Right hindlimb (tissue), 1 donor: ENCODE measurements around the gene SSC4D.
A peak's percentile ranks its signal among the peaks of the same experiment; 100 is the strongest.
"Not testable (repeated sequence)": the region's sequence is repeated elsewhere in the genome, so short reads cannot be mapped to it uniquely, and the experiment has no call there.

ENCODE experiments used
- DNase-seq: peaks from one replicate; pipeline ENCODE4 v3.0.0-alpha.2; 2018

Gene SSC4D

DNA sequence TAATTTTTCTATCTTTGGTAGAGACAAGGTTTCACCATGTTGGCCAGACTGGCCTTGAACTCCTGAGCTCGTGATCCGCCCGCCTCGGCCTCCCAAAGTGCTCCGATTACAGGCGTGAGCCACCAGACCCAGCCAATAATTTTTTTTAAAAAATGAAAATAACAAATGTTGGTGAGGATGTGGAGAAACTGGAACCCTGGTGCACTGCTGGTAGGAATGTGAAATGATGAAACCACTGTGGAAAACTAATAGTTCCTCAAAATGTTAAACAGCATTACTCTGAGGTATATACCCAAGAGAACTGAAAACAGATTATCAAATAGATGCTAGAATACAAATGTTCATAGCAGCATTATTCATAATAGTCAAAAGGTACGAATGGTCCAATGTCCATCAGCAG lies 27.7 kb downstream of the SSC4D start:
- no peak for DNase-seq

DNA sequence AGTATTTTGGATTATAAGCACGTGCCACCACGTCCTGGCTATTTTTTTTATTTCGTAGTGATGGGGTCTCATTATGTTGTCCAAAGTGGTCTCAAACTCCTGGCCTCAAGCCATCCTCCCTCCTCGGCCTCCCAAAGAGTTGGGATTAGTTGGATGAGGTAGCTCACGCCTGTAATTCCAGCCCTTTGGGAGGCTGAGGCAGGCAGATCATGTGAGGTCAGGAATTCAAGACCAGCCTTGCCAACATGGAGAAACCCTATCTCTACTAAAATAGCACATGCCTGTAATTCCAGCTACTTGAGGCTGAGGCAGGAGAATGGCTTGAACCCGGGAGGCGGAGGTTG lies 28.9 kb downstream of the SSC4D start:
- DNase-seq = no peak

DNA sequence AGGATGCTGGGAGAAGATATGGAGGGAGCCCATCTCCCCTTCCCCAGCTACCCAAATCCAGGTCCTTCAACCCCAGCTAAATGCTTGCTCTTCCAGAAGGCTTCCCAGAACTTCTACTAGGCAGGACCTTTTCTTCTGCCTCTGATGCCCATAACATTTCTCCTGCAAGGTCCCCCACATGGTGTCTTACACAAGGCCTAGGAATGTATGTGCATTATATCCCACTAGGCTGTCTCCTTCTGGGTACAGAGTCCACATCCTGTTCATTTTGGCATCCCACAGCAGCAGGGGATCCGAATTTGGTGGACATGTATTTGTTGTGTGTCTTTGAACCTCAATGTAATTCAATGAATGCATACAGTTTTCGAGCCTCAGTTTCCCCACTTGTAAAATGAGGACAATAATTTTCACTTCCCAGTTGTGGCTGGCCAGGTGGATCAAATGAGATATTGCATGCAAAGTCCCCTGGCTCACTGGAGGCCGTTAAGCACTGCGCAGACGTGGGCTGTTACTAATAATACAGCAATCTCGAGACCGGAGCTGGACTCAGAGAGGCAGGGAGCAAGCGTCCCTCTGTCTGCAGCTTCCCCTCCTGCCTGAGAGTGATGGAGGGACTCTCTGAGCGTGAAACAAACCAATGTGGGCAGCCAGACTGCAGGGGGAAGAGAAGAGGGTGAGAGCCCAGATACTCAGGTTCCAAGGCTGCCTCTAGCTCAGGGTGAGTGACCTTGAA lies 32.1 kb downstream of the SSC4D start:
- no peak for DNase-seq

DNA sequence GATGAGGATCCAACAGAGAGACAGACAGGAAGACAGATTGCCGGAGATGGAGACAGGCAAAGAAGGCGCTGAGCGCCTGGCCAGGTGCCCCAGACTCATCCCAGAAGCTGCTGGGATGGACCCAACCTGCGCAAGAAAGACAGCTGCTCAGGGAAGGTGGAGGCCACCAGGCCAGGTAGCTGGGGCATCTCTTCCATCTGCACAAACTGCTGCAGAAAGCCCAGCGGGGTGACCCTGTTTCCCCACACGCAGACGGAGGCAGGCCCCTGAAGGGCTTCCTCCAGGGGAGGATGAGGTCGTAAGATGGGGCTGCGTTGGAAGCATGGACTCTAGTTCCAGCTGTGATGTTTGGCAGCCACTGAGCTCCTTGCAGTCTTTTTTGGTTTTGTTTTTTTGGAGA lies 34.2 kb downstream of the SSC4D start:
- no peak for DNase-seq

DNA sequence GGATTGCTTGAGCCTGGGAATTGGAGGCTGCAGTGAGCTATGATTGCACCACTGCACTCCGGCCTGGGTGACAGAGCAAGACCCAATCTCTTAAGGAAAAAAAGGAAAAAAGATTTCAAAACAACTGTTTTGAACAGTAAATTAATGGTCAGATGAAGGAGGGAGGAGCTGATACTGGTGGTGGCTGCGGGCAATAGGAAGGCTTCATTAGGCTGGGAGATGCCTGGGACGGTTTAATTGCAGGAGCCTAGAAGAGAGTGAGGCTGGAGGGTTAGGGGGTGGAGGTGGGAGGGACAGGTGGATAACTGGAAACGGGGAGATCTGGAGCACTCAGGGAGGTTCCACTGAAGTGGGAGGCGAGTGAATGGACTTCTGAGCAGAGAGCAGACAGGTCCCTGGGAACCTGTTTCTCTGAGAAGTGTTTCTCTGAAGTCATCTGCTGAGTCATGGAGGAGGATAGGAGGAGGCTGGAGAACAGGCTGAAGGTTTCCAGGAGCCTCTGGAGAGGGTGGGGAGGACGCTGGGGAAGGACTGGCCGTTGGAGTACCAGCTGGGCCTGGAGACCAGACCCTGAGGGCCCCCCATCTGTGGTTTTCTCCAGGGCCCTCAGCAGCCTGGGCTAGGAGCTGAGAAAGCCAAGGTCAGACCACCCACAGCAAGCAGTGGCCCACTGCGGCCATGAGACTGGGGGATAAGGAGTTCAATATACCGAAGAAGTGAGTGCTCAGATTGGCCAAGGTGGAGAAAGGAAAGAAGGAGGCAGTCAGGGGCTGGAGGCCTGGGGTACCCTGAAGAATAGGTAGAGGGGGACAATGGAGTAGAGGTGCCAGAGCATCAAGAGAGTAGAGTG lies 36.3 kb downstream of the SSC4D start:
- no peak for DNase-seq

DNA sequence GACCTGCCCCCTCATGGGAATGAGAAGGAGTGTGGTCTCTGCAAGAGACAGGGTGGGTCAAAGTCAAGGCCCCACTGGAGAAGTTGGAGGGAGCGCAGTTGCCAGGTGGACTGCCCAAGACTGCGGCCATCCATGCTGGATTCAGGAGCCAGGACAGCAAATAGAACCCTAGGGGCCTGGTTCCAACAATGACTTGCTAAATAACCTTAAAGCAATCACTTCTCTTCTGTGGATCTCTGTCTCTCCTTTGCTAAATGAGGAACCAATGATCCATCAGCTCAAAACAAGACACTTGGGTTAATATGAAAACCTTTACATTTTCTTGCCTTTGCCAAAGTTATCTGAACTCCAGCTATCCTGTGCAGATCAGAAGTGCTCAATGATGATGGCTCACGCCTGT lies 38.1 kb downstream of the SSC4D start:
- no peak for DNase-seq

DNA sequence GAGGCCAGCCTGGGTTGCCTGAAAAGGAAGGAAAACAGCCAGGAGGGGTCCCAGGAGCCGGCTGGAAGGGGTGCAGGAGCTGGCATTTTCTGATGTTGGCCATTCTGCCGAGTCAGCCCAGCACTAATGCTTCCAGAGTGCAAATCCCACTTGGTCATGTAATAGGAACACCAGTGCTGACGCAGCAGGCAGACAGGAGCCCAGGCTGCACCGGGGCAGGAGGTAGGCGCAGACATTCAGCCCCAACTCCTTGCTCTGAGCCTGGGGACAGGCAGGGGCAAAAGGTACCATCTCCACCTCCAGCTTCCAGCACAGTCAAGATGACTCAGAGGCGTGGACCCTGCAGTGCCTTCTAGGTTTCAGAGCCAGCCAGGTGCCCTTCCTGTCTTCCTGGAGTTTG lies 40.5 kb downstream of the SSC4D start:
- DNase-seq = no peak

DNA sequence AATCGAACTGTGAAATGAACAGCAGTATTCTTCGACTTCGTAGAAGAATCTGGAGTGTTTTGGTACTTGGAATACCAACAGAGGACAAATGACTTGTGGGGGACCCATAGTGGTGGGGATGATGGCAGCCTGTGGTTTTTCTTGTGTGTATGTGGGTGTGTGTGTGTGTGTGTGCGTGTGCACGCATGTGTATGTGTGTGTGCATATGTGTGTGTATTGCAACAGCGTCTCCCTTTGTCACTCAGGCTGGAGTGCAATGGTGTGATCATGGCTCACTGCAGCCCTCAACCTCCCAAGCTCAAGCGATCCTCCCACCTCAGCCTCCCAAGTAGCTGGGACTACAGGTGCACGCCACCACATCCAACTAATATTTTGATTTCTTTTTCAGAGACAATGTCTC lies 41.3 kb downstream of the SSC4D start:
- no peak for DNase-seq

DNA sequence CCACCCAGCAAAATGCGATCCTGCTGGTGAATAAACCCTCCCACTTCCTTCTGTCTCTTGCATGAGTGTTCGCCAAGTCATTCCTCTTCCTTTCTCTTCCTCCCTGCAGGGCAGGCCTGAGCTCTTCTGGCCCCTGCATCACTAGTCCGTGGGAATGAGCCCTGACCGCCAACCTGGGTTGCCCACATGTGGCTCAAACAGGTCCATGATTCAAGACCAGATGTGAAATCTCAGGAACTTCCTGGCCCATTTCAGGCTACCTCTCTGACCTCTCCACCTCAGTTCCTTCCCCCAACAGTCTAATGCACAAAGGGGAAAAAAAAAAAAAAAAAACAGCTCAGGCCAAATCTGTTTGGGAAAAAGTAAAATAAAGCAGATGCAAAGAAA lies 45.3 kb downstream of the SSC4D start:
- peak; percentile 40 for DNase-seq

DNA sequence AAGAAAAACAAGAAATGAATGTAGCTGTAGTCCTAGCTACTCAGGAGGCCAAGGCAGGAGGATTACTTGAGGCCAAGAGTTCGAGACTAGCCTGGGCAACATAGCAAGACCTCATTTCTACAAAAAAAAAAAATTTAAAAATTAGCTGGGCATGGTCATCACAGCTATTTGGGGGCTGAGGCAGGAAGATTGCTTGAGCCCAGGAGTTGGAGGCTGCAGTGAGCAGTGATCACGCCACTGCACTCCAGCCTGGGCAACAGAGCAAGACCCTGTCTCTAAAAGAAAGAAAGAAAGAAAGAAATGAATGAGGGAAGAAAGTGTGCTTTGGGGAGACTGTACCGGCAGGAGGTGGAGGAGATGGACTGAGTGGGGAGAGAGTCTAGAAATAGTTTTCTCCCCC lies 45.7 kb downstream of the SSC4D start:
- DNase-seq = not testable (repeated sequence)

DNA sequence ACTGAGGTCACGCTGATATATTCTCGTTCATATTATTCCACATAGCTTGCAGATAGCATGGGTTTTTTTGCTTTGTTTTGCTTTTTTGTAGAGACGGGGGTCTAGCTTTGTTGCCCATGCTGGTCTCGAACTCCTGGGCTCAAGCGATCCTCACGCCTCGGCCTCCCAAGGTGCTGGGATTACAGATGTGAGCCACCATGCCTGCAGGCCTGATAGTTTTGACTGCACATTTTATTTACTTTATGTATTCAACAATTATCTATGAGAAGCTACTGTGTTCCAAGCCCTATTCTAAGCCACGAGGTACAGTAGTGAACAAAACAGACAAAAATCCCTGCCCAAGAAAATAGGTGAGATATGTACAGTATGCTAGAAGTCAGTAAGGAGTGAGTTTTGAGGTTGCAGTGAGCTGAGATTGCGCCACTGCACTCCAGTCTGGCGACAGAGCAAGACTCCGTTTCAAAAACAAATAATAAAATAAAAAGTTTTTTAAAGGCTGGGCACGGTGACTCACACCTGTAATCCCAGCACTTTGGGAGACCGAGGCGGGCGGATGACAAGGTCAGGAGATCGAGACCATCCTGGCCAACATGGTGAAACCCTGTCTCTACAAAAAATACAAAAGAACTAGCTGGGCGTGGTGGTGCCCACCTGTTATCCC lies 49.4 kb downstream of the SSC4D start:
- no peak for DNase-seq

DNA sequence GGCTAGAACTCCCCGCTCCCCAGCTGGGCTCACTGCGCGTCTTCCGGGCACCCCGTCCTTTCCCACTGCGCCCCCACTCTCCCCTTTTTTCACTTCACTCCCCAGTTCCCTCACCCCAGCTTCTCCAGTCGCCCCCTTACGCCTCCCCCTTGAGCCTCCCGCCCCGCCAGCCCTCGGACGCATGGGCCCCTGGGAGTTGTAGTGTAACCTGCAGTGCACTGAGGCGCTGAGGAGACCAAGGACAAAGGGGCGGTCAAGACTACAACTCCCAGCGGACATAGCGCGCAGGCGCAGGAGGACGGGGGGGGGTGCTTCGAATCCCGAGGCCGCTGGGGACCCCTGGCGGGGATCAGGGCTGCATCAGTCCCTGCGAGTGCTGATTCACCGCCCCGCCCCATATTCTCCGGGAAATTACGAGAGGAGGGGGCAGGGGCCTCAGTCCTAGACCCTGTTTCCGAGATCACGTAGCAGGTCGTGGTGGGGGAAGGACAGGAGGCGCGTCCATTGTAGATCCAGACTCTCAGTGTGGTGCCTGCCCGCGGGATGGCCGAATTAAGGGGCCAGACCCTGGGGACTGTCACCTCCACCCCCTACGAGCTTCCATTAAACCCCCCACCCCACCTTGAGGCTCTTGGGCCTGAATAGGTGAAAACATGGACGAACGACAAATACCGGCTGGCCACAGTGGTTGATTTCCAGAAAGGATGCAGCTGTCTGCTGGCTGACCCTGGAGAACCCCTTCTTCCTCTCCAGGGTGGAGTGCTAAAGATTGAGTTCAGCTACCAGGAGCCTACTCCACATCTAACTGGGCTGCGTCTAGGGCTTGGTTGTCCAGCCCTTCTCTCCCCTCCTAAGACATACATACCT lies 50.2 kb downstream of the SSC4D start:
- peak; percentile 99 for DNase-seq

DNA sequence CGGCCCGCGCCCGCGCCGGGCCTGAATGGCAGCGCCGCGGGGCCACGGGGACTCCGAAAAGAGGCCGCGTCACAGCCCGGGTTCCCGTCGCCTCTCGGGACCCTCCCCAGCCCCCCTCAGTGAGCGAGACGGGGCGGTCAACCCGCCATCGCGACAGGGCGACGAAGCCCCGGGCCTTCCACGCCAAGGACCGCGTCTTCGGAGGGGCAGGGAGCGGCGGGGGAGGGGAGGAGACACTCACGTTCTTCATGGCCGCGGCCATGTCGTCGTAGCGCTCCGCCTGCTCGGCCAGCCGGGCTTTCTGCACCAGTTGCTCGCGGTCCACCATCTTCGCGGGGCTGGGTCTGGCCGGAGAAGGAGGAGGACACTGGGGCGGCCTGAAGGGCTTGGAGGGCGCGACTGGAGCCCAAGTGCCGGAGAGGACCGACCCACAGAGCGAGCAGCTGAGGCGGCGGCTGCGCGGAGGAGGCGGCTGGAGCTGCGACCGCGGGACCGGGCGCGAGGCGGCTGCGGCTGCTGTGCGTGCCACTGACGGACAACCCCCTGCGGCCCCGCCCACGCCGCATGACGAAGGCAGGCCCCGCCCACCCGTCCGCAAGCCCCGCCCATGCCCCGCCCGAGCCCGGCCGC lies 50.9 kb downstream of the SSC4D start, which contains the start of gene YWHAG:
YWHAG (minus strand) TSS at position 511 of the 630 bp plus-strand sequence; CDS start at position 328, 183 bp downstream.
- DNase-seq = peak; percentile 96

DNA sequence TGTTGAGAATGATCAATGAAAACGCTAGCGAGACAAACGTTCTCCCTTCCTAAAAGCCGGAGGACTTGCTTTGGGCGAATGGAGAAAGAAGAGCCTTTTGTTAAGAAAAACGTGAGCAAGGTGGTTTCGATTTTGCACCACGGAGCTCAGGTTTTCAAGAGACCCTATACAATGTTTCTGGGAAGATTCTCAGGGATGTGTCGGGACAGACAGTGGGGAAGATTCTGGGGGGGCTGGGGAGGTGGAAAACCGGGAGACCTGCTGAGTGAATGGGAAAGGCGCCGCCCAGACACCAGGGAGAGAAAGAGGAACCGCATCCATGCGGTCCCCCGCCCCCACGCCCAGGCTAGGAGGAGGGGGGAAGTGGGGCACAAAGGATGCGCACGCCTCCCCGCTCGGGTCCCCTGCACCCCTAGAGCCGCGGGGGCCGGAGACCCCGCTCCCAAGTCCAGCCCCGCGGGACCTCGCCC lies 51.5 kb downstream of the SSC4D start:
- peak; percentile 82 for DNase-seq

DNA sequence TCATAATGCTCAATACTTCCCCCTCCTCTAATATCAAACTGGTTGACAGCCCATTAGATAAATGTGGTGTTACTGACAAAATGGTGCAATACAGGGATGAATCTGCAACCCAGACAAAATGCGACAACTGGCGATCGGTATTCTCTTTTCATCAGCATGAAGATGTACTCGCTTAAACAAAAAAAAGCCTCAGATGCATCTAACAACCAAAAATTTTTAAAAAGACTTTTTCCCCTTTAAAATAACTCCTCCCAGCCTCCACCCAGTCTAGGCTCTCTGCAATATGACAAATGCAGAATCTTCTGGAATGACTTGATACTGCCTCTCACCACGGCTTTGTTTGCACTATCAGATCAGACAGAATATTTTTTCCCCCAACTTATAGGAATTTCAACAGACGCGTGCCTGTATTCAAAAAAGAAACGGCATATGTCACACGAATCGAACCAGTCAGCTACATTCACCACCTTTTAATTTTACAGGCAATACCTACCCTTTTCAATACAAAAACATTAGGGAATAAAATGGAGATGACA lies 52.0 kb downstream of the SSC4D start:
- no peak for DNase-seq

DNA sequence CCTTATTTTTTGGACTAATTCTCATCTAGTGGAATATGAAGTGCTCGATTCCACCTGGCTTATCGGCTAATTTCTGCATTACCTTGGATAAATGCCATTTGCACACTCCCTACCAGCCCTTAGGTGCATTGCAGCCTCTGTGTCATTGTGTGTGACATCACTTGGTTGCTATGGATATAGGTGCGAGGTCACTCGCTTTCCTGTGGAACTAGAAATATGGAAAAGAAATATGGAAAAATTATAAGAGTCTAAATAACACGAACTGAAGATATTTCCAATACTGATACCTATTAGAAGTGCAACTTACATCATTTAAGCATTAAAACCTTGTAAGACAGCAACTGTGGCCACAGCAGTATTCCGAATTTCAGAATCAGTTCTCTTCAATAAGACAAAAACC lies 52.7 kb downstream of the SSC4D start:
- no peak for DNase-seq

DNA sequence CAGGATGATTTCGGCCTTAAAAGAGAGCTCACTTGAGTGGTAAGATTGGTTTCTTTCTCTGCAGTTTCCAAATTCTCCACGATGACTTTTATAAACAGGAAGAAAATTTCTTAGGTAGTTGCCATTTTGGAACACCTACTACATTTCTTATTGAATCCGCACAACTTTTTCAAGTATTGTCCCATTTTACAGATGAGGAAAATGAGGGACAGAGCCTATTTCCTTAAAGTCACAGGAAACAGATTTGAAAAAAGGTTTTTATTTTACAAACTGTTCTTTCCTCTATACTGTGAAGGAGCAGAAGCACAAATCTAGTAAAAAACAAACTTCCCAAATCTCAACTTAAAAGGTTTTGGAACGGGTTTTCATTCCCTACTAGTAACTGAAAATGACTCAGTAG lies 53.4 kb downstream of the SSC4D start:
- DNase-seq = no peak

DNA sequence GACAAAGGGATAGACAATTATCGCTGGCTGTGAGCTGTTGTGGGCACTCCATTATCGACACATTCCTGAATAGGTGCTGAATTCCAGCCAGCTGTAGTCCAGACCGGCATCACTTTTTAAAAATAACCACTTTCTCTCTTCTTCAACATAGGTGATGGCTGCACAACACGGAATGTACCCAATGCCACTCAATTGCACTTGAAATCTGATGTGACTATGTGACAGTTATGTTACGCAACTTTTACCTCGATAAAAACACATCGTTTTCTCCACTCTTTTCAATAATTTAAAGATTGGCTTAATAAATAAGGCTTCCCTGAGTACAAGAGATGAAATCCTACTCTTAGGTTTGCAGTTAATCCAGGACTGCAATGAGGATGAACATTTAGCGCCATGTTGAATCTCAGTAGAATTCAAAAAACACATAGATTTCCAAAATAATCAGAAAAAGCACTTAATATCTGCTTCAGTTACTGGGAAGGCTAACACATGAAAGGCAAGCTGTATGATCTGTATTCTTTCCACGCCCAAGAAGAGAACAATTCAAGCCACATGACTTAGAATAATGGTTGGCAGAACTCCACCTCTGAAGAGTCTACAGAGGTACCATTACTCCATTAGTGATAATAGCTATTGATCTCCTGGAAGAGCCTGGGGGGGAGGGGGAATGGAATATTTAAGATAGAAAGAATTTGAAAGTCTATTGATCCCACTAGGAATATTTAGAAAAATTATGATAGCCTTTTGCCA lies 54.3 kb downstream of the SSC4D start:
- DNase-seq = no peak

DNA sequence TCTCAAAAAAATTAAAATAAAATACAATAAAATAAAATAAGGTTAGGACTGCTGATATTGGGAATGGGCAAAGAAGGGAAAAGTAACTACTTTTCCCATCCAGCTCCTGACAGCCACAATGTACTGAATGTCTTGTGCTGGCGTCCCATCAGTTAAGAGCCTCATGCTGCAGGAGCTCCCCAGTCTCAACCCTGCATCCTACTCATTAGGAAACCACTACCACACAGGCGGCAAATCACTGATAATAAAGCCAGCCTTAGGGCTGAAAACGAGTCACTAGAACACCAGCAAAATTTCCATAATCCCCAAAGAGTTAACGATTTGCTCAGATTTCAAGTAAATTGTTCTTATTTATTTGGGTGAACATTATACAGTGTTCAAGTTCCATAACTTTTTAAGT lies 55.0 kb downstream of the SSC4D start:
- DNase-seq = no peak

DNA sequence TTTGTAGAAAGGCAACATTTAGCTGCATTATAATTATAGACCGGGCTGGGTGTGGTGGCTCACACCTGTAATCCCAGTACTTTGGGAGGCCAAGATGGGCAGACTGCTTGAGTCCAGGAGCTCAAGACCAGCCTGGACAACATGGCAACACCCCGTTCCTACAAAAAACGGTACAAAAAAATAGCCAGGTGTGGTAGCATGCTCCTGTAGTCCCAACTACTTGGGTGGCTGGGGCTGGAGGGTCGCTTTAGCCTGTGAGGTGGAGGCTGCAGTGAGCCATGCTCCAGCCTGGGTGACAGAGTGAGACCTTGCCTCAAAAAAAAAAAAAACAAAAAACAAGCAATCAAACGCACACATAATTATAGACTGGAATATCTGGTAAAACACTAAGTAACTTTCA lies 55.8 kb downstream of the SSC4D start:
- no peak for DNase-seq

DNA sequence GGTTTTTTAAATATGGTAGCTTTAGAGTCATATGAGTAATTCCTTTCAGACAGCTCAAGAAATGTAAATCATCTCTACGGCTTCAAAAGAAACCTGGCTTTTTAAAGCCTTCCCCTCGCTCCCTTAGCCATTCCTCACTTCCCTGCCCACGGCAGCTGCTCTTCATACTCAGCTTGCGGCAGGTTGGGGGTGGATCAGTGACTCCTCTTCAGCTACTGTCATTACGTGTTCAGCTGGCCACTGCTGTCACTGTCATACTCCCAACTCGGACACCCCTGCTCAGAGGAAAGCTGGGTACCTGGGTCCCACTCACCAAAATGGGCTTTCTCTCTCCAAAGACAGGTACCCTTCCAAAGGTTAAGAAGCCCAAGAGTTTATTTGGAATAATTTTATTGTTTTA lies 57.3 kb downstream of the SSC4D start:
- peak; percentile 37 for DNase-seq
